ENCODE results near the gene NOTCH4. TPM values are rescaled to one million over a fixed set of nuclear protein-coding genes. Genes with fewer than 3 reads are reported as not detected.
"Not testable (repeated sequence)": the region's sequence is repeated elsewhere in the genome, so short reads cannot be mapped to it uniquely, and the experiment has no call there.

NOTCH4 gene
- 1.6 TPM for polyA plus RNA-seq (2013, experiment 1 of 2)
- 2.0 TPM for polyA plus RNA-seq (2013, experiment 2 of 2)

GRCh38 chr6:32223258-32224235, at the start of gene NOTCH4:
NOTCH4 (minus strand) TSS chr6:32224067; CDS start chr6:32223928, 139 bp downstream.
- no peak within 1 kb of the TSS for H3K4me3 ChIP-seq (ENCODE audit: low read length)
- H3K4me1 ChIP-seq (ENCODE audit: insufficient read depth, low read length), result no peaks in the 10 kb centered on the region
- H3K9me3 ChIP-seq (ENCODE audit: insufficient read depth, low read depth, low read length), result no peaks in the 10 kb centered on the region
- H3K9ac ChIP-seq (ENCODE audit: low read depth, low read length), result no peak within 1 kb of the TSS
- peaks cover 8% of the 10 kb centered on the region for H3K27me3 ChIP-seq (ENCODE audit: insufficient read depth, low read length)
- 64% methylated on average over 20 of the region's 20 CpGs for WGBS
- H3K27ac ChIP-seq (ENCODE audit: low read depth, low read length), result no peak within 1 kb of the TSS
- H3K36me3 ChIP-seq (ENCODE audit: insufficient read depth, low read length), result no peaks in the 10 kb centered on the region

DNA sequence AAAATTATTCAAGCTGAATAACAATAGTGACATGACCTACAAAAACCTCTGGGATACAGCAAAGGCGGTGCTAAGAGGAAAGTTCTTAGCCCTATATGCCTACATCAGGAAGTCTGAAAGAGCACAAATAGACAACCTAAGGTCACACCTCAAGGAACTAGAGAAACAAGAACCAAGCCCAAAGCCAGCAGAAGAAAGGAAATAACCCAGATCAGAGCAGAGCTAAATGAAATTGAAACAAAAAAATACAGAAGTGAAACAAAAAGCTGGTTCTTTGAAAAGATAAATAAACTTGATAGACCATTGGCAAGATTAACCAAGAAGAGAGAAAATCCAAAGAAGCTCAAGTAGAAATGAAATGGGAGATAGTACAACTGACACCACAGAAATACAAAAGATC, 47.6 kb upstream of the NOTCH4 start:
- Histone ChIP-seq H3K9me3 (ENCODE audit: insufficient read depth, low read depth, low read length) (0 out of 2 replicates have a peak, but pooled peaks cover 8% of the 10 kb centered on the region), H3K9ac (ENCODE audit: low read depth, low read length) (no peak overlapping the region), H3K4me3 (ENCODE audit: low read length) (no peak overlapping the region), H3K4me1 (ENCODE audit: insufficient read depth, low read length) (no peaks in the 10 kb centered on the region), H3K27ac (ENCODE audit: low read depth, low read length) (no peak overlapping the region), H3K27me3 (ENCODE audit: insufficient read depth, low read length) (no peaks in the 10 kb centered on the region), H3K36me3 (ENCODE audit: insufficient read depth, low read length) (no peaks in the 10 kb centered on the region; the same call in 1 of the 2 replicates)
- WGBS, result 96% methylated on average over 1 of the region's 1 CpG

DNA sequence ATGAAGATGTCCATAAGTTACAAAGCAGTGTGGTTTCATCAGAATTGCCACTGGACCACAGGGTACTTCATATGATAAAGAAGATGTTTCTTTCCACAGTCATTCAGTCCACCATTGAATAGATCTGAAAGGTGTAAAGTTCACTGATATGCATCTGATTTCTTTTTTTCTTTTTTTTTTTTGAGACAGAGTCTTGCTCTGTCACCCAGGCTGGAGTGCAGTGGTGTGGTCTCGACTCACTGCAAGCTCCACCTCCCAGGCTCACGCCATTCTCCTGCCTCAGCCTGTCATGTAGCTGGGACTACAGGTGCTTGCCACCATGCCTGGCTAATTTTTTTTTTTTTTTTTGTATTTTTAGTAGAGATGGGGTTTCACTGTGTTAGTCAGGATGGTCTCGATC, 44.6 kb upstream of the NOTCH4 start:
- H3K36me3 ChIP-seq (ENCODE audit: insufficient read depth, low read length); H3K27ac ChIP-seq (ENCODE audit: low read depth, low read length); H3K27me3 ChIP-seq (ENCODE audit: insufficient read depth, low read length); H3K4me3 ChIP-seq (ENCODE audit: low read length); H3K4me1 ChIP-seq (ENCODE audit: insufficient read depth, low read length); H3K9ac ChIP-seq (ENCODE audit: low read depth, low read length); H3K9me3 ChIP-seq (ENCODE audit: insufficient read depth, low read depth, low read length): not testable (repeated sequence)
- WGBS, result 92% methylated on average over 3 of the region's 3 CpGs

DNA sequence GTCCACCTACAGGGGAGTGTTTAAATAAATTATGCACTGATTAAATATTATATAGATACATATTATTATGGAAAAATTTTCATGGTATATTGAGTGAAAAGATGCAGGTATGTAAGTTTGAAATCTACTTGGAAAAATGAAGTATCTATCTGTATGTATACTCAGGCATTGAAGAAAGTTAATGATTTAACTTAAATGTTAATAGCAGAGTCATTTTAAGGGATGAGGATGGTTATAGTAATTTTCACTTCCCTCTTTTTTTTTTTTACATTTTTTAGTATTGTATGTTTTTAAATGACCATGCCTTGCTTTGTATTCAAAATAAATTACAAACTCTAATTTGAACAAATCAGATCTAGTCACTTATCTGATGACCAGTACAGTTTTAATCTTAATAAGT, 43.2 kb upstream of the NOTCH4 start:
- no peak overlapping the region for H3K27ac ChIP-seq (ENCODE audit: low read depth, low read length)
- H3K9me3 ChIP-seq (ENCODE audit: insufficient read depth, low read depth, low read length), result 0 out of 2 replicates have a peak, but pooled peaks cover 6% of the 10 kb centered on the region
- H3K4me1 ChIP-seq (ENCODE audit: insufficient read depth, low read length), result no peaks in the 10 kb centered on the region
- H3K36me3 ChIP-seq (ENCODE audit: insufficient read depth, low read length), result no peaks in the 10 kb centered on the region; the same call in 1 of the 2 replicates
- H3K9ac ChIP-seq (ENCODE audit: low read depth, low read length), result no peak overlapping the region
- no peaks in the 10 kb centered on the region for H3K27me3 ChIP-seq (ENCODE audit: insufficient read depth, low read length)
- no peak overlapping the region for H3K4me3 ChIP-seq (ENCODE audit: low read length)

GRCh38 chr6:32257262-32257661, 33.4 kb upstream of the NOTCH4 start:
- H3K36me3 ChIP-seq (ENCODE audit: insufficient read depth, low read length); H3K9ac ChIP-seq (ENCODE audit: low read depth, low read length); H3K9me3 ChIP-seq (ENCODE audit: insufficient read depth, low read depth, low read length); H3K27ac ChIP-seq (ENCODE audit: low read depth, low read length); H3K4me3 ChIP-seq (ENCODE audit: low read length); H3K27me3 ChIP-seq (ENCODE audit: insufficient read depth, low read length): not testable (repeated sequence)
- WGBS, result 100% methylated on average over 1 of the region's 4 CpGs
- peaks cover 14% of the 10 kb centered on the region for H3K4me1 ChIP-seq (ENCODE audit: insufficient read depth, low read length)

DNA sequence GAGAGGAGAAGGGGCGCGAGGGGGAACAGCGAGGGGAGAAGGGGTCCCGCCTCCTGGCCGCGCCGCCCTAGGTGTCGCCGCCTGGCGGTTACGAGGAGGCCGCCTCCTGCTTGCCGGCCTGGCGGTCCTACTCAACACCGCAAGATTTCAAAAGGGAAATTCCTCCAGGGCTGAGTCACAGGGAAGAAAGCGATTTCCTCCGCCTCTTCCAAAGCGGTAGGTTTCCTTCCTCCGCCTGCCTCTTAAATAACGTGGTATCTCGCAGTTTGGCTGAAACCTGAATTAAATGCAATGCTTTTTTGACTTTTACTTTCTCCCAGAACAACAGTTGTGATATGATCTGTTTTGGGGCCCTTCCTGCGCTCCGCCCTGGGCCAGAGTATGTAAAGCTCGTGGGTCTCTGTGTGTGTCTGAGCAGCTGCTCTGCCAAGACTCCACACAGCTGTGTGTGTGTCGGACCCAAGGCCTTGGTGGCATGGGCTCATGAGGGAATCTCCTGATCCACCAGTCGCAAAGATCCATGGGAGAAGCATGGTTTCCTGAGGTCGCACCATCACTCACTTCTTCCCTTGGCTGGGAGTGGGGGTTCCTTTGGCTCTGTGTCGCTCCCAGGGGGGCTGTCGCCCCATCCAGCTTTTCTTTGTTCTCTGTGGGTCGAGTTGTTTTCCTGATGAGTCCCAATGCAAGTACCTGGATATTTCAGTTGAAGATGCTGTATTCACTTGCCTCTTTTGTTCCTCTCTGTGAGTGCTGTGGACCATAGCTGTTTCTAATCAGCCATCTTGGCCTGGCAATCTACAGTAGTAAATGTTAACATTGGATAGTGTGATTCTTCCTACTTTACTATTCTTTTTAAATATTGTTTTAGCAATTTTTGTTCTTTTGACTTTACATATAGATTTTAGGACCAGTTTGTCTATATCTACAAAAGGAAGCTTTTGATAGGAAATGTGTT, 31.6 kb upstream of the NOTCH4 start:
- peaks cover 14% of the 10 kb centered on the region for H3K4me1 ChIP-seq (ENCODE audit: insufficient read depth, low read length)
- H3K9me3 ChIP-seq (ENCODE audit: insufficient read depth, low read depth, low read length), result no peaks in the 10 kb centered on the region
- peak overlapping the region; percentile 63 for H3K4me3 ChIP-seq (ENCODE audit: low read length)
- peak overlapping the region; percentile 90 for H3K27ac ChIP-seq (ENCODE audit: low read depth, low read length)
- no peaks in the 10 kb centered on the region for H3K36me3 ChIP-seq (ENCODE audit: insufficient read depth, low read length)
- H3K27me3 ChIP-seq (ENCODE audit: insufficient read depth, low read length), result no peaks in the 10 kb centered on the region
- 15% methylated on average over 30 of the region's 30 CpGs for WGBS
- peak overlapping the region; percentile 76 for H3K9ac ChIP-seq (ENCODE audit: low read depth, low read length)

- peaks cover 14% of the 10 kb centered on the region for H3K4me1 ChIP-seq (ENCODE audit: insufficient read depth, low read length)
- H3K4me3 ChIP-seq (ENCODE audit: low read length), result peak overlapping the region; percentile 63
- H3K9me3 ChIP-seq (ENCODE audit: insufficient read depth, low read depth, low read length), result peaks cover 2% of the 10 kb centered on the region; the same call in 1 of the 2 replicates
- 24% methylated on average over 12 of the region's 12 CpGs for WGBS
- H3K36me3 ChIP-seq (ENCODE audit: insufficient read depth, low read length), result no peaks in the 10 kb centered on the region
- H3K27me3 ChIP-seq (ENCODE audit: insufficient read depth, low read length), result no peaks in the 10 kb centered on the region
- peak overlapping the region; percentile 9; the same call in 1 of the 2 replicates for H3K27ac ChIP-seq (ENCODE audit: low read depth, low read length)
- peak overlapping the region; percentile 76 for H3K9ac ChIP-seq (ENCODE audit: low read depth, low read length)
These were observed 30.9 kb upstream of the NOTCH4 start for GRCh38 chr6:32254761-32255198.

DNA sequence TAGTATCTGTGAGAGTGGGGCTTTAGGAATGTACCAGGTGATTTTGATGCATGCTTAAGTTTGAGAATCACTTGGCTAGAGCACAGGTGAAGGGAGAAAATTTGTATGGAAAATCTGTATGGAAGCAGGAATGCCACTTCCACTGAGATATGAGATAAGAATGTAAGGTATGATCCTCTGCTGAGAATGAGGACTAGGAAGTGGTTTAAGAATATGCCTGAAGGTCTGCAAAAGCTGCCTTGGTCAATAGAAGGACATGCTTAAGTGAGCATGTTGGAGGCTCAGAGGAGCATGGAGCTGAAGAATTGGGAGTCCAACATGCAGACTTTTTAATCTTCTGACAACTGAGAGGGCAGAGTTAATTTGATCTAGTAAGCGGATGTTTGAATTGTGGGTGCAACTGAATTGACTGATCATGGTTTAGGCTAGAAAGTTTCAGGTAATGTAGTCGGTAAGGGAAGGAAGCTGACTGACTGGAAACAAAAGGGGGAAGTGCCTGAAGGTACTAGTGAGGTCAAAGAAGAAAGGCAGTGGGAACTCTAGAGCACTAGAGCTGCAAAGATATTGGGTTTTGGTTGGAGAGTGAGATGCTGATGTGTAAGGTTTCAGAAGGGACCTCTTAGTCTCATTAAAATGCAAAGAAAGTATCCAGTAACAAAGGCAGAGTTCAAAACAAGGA, 28.6 kb upstream of the NOTCH4 start:
- Histone ChIP-seq H3K27ac (ENCODE audit: low read depth, low read length) (no peak overlapping the region), H3K4me3 (ENCODE audit: low read length) (no peak overlapping the region), H3K27me3 (ENCODE audit: insufficient read depth, low read length) (no peaks in the 10 kb centered on the region), H3K4me1 (ENCODE audit: insufficient read depth, low read length) (peaks cover 14% of the 10 kb centered on the region), H3K9me3 (ENCODE audit: insufficient read depth, low read depth, low read length) (peaks cover 18% of the 10 kb centered on the region), H3K36me3 (ENCODE audit: insufficient read depth, low read length) (no peaks in the 10 kb centered on the region), H3K9ac (ENCODE audit: low read depth, low read length) (no peak overlapping the region)
- 79% methylated on average over 2 of the region's 2 CpGs for WGBS

DNA sequence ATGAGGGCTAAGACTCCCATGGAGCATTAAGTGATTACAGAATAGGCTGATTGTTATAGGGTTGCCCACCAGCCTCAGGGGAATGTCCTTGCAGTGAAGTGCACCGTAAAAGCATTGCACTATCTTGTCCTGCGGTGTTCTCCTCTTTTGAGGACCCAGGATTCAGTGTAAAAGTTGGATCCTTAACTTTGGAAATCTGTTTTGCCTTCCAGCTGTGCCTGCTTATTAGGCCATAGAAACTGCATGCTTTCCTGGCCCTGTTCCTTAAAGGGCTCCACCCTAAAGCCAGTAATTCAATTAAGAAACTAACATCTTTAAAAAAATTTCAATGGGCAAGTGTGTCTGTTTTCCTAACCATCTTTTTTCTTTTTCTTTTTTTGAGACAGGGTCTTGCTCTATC, 25.4 kb upstream of the NOTCH4 start:
- H3K4me3 ChIP-seq (ENCODE audit: low read length), result no peak overlapping the region
- H3K4me1 ChIP-seq (ENCODE audit: insufficient read depth, low read length), result no peaks in the 10 kb centered on the region
- H3K27ac ChIP-seq (ENCODE audit: low read depth, low read length), result no peak overlapping the region
- H3K9ac ChIP-seq (ENCODE audit: low read depth, low read length), result no peak overlapping the region
- whole genome bisulfite sequencing, result 72% methylated on average over 2 of the region's 2 CpGs
- H3K27me3 ChIP-seq (ENCODE audit: insufficient read depth, low read length), result no peaks in the 10 kb centered on the region
- H3K9me3 ChIP-seq (ENCODE audit: insufficient read depth, low read depth, low read length), result peaks cover 18% of the 10 kb centered on the region
- H3K36me3 ChIP-seq (ENCODE audit: insufficient read depth, low read length), result no peaks in the 10 kb centered on the region

GRCh38 chr6:32247401-32247800, 23.5 kb upstream of the NOTCH4 start:
- Histone ChIP-seq H3K27ac (ENCODE audit: low read depth, low read length) (no peak overlapping the region), H3K9ac (ENCODE audit: low read depth, low read length) (no peak overlapping the region), H3K9me3 (ENCODE audit: insufficient read depth, low read depth, low read length) (peaks cover 18% of the 10 kb centered on the region), H3K4me1 (ENCODE audit: insufficient read depth, low read length) (no peaks in the 10 kb centered on the region), H3K27me3 (ENCODE audit: insufficient read depth, low read length) (no peaks in the 10 kb centered on the region), H3K36me3 (ENCODE audit: insufficient read depth, low read length) (no peaks in the 10 kb centered on the region), H3K4me3 (ENCODE audit: low read length) (no peak overlapping the region)
- WGBS, result 64% methylated on average over 2 of the region's 2 CpGs
